ENCODE data around the gene CAPN11. TPM values are rescaled to one million over a fixed set of nuclear protein-coding genes. Genes with fewer than 3 reads are reported as not detected.

Gene CAPN11
- under 1 TPM in 1 of 5 experiments, not detected in 4; 0.66 TPM for total RNA-seq
- not detected for polyA plus RNA-seq
- total RNA-seq: 0.81 reads per million

DNA sequence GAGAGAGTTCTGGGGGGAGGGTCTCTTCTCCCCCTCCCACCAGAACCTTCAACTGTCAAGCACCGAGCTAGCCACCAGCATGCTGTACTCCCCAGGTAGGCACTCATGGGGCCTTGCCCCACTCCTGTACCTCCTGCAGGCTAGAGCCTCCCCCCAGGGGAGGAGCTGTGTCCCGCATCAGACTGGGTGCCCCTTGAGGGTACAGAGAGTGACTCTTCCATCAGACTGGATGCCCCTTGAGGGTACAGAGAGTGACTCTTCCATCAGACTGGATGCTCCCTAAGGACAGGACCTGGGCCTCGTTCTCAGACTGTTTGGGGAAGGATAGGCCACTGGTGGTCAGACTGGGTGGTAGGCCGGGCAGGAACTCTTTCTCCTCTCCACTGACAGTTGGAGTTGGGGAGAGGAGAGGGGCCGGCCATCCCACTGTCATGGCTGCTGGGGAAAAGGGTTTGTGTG lies at the start of gene CAPN11:
TSS of gene CAPN11 (plus strand) at position 51 of the 459 bp plus-strand sequence. CDS start at position 80, 29 bp downstream.
- Mint-ChIP-seq H3K27ac (no peak within 1 kb of the TSS), H3K4me1 (peaks cover 0 to 3% (median 0%) of the 10 kb centered on the region in 7 donors), H3K9me3 (no peaks in the 10 kb centered on the region), H3K36me3 (no peaks in the 10 kb centered on the region), H3K27me3 (peaks cover 0 to 9% (median 5%) of the 10 kb centered on the region in 5 donors), H3K4me3 (no peak within 1 kb of the TSS)
- no peaks in the 10 kb centered on the region for H3K27me3 ChIP-seq (ENCODE audit: control insufficient read depth in 2 of 2, insufficient read depth in 2 of 2, low read length in 2 of 2)
- H3K36me3 ChIP-seq (ENCODE audit: control insufficient read depth in 2 of 3, insufficient read depth in 3 of 3, low read length in 3 of 3): no peaks in the 10 kb centered on the region
- H3K9me3 ChIP-seq (ENCODE audit: control insufficient read depth in 2 of 3, low read length in 3 of 3): no peaks in the 10 kb centered on the region
- CTCF ChIA-PET: no interaction called here
- no peak for ATAC-seq
- H3K4me1 ChIP-seq (ENCODE audit: control insufficient read depth in 2 of 2, insufficient read depth in 2 of 2, low read length in 2 of 2): no peaks in the 10 kb centered on the region
- intact Hi-C loops (cut with micrococcal nuclease): no loop called here
- H3K4me3 ChIP-seq (ENCODE audit: low read length): no peak within 1 kb of the TSS
- POLR2A ChIA-PET: no interaction called here
- DNase-seq: no peak
- H3K27ac ChIP-seq (ENCODE audit: low read depth, low read length): no peak within 1 kb of the TSS

DNA sequence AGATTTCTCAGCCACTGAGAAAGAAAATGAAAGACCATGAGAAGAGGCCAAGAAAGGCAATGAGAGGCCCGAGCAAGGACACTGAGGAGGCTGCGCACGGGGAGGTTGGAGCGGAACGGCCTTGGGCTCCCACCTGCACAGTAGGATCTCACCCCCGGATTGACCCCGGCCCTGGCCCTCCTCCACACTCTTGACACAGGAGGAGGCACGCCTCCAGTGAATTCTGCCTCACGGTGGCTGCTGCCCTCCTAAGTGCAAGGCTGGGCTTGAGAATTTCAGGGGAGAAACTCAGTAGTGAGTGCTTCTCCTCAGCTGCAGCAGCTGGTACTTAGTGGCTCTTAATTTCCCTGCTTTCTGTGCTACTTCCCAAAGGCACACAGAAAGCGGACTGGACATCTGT lies 49.4 kb upstream of the CAPN11 start:
- DNase-seq: no peak
- Histone ChIP-seq H3K27me3 (ENCODE audit: control insufficient read depth in 2 of 2, insufficient read depth in 2 of 2, low read length in 2 of 2) (no peaks in the 10 kb centered on the region), H3K4me1 (ENCODE audit: control insufficient read depth in 2 of 2, insufficient read depth in 2 of 2, low read length in 2 of 2) (no peaks in the 10 kb centered on the region), H3K36me3 (ENCODE audit: control insufficient read depth in 2 of 3, insufficient read depth in 3 of 3, low read length in 3 of 3) (peaks cover 0 to 73% (median 6%) of the 10 kb centered on the region in 3 experiments), H3K27ac (ENCODE audit: low read depth, low read length) (no peak overlapping the region), H3K9me3 (ENCODE audit: control insufficient read depth in 2 of 3, low read length in 3 of 3) (no peaks in the 10 kb centered on the region), H3K4me3 (ENCODE audit: low read length) (no peak overlapping the region)
- ATAC-seq: no peak
- Mint-ChIP-seq H3K4me3 (no peak overlapping the region), H3K27me3 (no peaks in the 10 kb centered on the region), H3K4me1 (peaks cover 0 to 26% (median 5%) of the 10 kb centered on the region in 7 donors), H3K27ac (peak overlapping the region in 2 of 9 donors; percentile 9 to 38), H3K36me3 (peaks cover 10 to 45% (median 18%) of the 10 kb centered on the region in 5 donors), H3K9me3 (no peaks in the 10 kb centered on the region)
- CTCF ChIA-PET: interaction anchor here (1.3 kb wide), 1 partner anchor 386 kb away, joined by 3 read pairs; no protein-coding TSS in a partner anchor
- intact Hi-C loops (cut with micrococcal nuclease): no loop called here
- POLR2A ChIA-PET: no interaction called here

DNA sequence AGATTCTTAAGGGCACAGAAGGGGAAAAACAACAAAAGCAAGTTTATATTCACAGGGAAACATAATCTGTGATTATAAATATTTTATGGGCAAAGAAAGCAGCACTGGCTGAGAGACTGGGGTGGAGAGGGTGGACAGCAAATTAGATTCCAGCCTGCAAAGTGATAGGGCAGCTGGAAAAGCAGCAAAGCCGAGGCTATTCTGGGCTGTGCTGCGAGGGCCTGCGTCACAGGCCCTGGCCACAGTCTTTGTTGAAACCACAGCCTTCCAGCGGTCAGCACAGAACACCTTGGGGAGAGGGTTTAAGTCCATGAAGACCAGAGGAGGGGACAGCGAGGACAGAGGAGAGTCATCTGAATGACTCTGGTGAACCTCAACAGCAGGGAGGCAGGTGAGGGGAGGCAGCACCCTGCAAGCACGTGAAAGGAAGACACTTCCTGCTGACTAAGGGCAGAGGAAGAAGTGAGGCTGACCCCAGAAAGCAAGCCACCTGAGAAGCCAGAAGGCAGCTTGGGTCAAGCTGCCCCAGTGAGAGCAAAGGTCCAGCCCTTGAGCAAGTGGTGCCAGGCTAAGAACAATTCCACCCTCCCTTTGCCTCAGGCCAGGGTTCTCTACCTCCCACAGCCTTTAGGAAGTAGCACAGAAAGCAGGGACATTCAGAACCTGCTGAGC lies 48.5 kb upstream of the CAPN11 start:
- Mint-ChIP-seq H3K36me3 (peaks cover 10 to 47% (median 18%) of the 10 kb centered on the region in 5 donors), H3K4me3 (no peak overlapping the region), H3K27ac (peak overlapping the region in 5 of 9 donors; percentile 8 to 65 (median 46)), H3K27me3 (no peaks in the 10 kb centered on the region), H3K4me1 (peaks cover 0 to 28% (median 5%) of the 10 kb centered on the region in 7 donors), H3K9me3 (no peaks in the 10 kb centered on the region)
- ATAC-seq (no peak), DNase-seq (no peak)
- no peak overlapping the region for H3K27ac ChIP-seq (ENCODE audit: low read depth, low read length)
- H3K4me3 ChIP-seq (ENCODE audit: low read length): no peak overlapping the region
- H3K9me3 ChIP-seq (ENCODE audit: control insufficient read depth in 2 of 3, low read length in 3 of 3): no peaks in the 10 kb centered on the region
- intact Hi-C loops (cut with micrococcal nuclease): no loop called here
- H3K36me3 ChIP-seq (ENCODE audit: control insufficient read depth in 2 of 3, insufficient read depth in 3 of 3, low read length in 3 of 3): peaks cover 0 to 74% (median 6%) of the 10 kb centered on the region in 3 experiments
- no peaks in the 10 kb centered on the region for H3K27me3 ChIP-seq (ENCODE audit: control insufficient read depth in 2 of 2, insufficient read depth in 2 of 2, low read length in 2 of 2)
- POLR2A ChIA-PET: no interaction called here
- CTCF ChIA-PET: interaction anchor here (0.9 kb wide), 1 partner anchor 36 kb away, joined by 3 read pairs; no protein-coding TSS in a partner anchor
- H3K4me1 ChIP-seq (ENCODE audit: control insufficient read depth in 2 of 2, insufficient read depth in 2 of 2, low read length in 2 of 2): no peaks in the 10 kb centered on the region

DNA sequence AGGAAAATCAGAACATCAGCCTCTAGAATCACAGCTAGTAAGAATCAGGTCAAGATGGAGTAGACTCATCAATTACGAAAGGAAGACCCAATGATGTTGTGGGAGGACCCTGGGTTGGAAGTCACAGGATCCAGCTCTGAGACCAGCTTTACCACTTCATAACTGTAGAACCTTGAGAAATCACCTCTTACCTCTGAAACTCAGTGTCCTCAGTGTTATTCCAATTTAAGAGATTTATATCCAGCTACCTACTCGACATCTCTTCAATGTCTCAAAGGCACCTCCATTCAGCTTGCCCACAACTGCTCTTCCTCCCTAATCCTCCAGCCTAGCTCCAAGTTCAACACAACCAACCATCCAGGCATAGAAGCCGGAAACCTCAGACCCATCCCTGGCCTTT lies 47.7 kb upstream of the CAPN11 start:
- no peak overlapping the region for H3K27ac ChIP-seq (ENCODE audit: low read depth, low read length)
- H3K36me3 Mint-ChIP-seq: peaks cover 10 to 54% (median 20%) of the 10 kb centered on the region in 5 donors
- no peak for ATAC-seq
- H3K9me3 ChIP-seq (ENCODE audit: control insufficient read depth in 2 of 3, low read length in 3 of 3): no peaks in the 10 kb centered on the region
- POLR2A ChIA-PET: no interaction called here
- H3K9me3 Mint-ChIP-seq: no peaks in the 10 kb centered on the region
- no peak overlapping the region for H3K4me3 ChIP-seq (ENCODE audit: low read length)
- no peaks in the 10 kb centered on the region for H3K27me3 ChIP-seq (ENCODE audit: control insufficient read depth in 2 of 2, insufficient read depth in 2 of 2, low read length in 2 of 2)
- H3K36me3 ChIP-seq (ENCODE audit: control insufficient read depth in 2 of 3, insufficient read depth in 3 of 3, low read length in 3 of 3): peaks cover 0 to 75% (median 6%) of the 10 kb centered on the region in 3 experiments
- H3K4me1 Mint-ChIP-seq: peaks cover 5 to 34% (median 6%) of the 10 kb centered on the region in 7 donors
- CTCF ChIA-PET: interaction anchor here (0.9 kb wide), 1 partner anchor 37 kb away, joined by 3 read pairs; no protein-coding TSS in a partner anchor
- intact Hi-C loops (cut with micrococcal nuclease): no loop called here
- H3K27me3 Mint-ChIP-seq: no peaks in the 10 kb centered on the region
- peak overlapping the region in 2 of 9 donors; percentile 2 to 49 for H3K27ac Mint-ChIP-seq
- H3K4me1 ChIP-seq (ENCODE audit: control insufficient read depth in 2 of 2, insufficient read depth in 2 of 2, low read length in 2 of 2): peaks cover 0 to under 1% of the 10 kb centered on the region in 2 donors
- no peak overlapping the region for H3K4me3 Mint-ChIP-seq
- no peak for DNase-seq

DNA sequence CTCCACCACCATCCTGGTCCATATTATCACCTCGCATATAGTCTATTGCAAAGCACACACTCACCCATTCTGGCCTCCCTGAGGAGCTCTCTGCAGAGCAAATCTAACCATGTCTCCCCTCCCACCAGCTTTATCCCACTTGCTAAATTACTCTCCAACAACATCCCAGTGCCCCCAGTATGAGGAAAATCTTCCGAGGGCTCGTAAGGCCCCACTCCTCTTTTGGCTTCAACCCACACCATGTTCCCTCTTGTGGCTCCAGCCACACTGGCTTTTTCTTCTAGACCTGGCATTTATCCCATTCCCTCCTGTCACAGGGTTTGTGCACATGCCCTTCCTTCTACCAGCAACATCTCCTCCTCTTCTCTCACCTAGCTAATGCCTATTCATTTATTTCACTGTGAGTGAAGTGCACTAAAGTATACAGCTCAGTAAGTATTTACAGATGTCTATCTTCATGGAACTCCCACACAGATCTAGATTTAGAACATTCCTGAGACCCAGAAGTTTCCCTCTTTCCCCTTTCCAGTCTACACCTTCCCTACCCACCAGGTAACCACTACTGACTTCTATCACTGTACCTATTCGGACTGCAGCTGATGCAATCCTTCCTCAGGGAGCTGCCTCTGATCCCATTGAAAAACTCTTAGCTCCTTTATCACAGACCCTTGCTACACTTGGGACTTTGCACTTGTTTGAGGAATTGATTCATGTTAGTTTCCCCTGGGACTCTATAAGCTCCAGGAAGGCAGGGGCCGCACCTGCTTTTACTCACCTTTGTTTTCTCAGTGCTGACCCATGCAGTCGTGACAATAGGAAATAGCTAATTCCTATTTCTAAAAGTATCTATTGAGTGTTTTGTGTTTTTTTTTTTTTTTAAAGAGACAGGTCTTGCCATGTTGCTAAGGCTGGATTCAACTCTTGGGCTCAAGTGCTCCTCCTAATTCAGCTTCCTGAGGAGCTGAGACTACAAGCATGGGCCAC lies 46.9 kb upstream of the CAPN11 start:
- H3K4me1 Mint-ChIP-seq: peaks cover 10 to 34% (median 14%) of the 10 kb centered on the region in 7 donors
- ATAC-seq: no peak
- intact Hi-C loops (cut with micrococcal nuclease): no loop called here

DNA sequence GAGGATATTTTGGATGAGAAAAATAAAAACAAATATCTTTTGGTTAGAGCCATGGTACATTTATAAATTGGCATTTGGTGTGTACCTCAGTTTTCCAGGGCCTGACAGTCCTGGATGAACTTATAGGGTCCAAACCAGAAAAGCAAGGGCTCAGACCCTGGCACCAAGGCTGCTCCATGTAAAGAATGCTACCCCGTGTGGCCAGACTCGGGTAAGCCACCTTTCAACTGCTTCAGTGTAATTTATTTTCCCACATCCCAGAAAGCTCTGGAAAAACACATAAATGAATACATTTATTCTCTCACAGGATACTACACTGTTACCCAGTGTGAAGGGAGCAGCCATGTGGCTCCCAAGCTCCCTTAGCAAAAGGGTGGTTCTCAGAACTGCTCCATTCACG lies 45.2 kb upstream of the CAPN11 start:
- Mint-ChIP-seq H3K27ac (no peak overlapping the region), H3K36me3 (peaks cover 10 to 49% (median 20%) of the 10 kb centered on the region in 5 donors), H3K9me3 (no peaks in the 10 kb centered on the region), H3K4me3 (no peak overlapping the region), H3K27me3 (no peaks in the 10 kb centered on the region), H3K4me1 (peaks cover 18 to 46% (median 27%) of the 10 kb centered on the region in 7 donors)
- Histone ChIP-seq H3K27me3 (ENCODE audit: control insufficient read depth in 2 of 2, insufficient read depth in 2 of 2, low read length in 2 of 2) (no peaks in the 10 kb centered on the region), H3K9me3 (ENCODE audit: control insufficient read depth in 2 of 3, low read length in 3 of 3) (no peaks in the 10 kb centered on the region), H3K27ac (ENCODE audit: low read depth, low read length) (no peak overlapping the region), H3K4me1 (ENCODE audit: control insufficient read depth in 2 of 2, insufficient read depth in 2 of 2, low read length in 2 of 2) (peaks cover 0 to 5% of the 10 kb centered on the region in 2 donors), H3K4me3 (ENCODE audit: low read length) (no peak overlapping the region), H3K36me3 (ENCODE audit: control insufficient read depth in 2 of 3, insufficient read depth in 3 of 3, low read length in 3 of 3) (peaks cover 0 to 63% (median 6%) of the 10 kb centered on the region in 3 experiments)
- DNase-seq (no peak), ATAC-seq (no peak)
- intact Hi-C loops (cut with micrococcal nuclease): no loop called here
- ChIA-PET CTCF (no interaction called here), POLR2A (no interaction called here)

More for the DNA sequence above, 46.9 kb upstream of the CAPN11 start:
- ChIA-PET POLR2A (interaction anchor here (0.6 kb wide), 1 partner anchor 442 kb away, joined by 3 read pairs; no protein-coding TSS in a partner anchor), CTCF (interaction anchor here (0.9 kb wide), 1 partner anchor 37 kb away, joined by 3 read pairs; no protein-coding TSS in a partner anchor)
- H3K36me3 Mint-ChIP-seq: peaks cover 10 to 51% (median 19%) of the 10 kb centered on the region in 5 donors
- H3K27me3 ChIP-seq (ENCODE audit: control insufficient read depth in 2 of 2, insufficient read depth in 2 of 2, low read length in 2 of 2): no peaks in the 10 kb centered on the region
- no peak overlapping the region for H3K4me3 ChIP-seq (ENCODE audit: low read length)
- no peak for DNase-seq
- H3K9me3 ChIP-seq (ENCODE audit: control insufficient read depth in 2 of 3, low read length in 3 of 3): no peaks in the 10 kb centered on the region
- no peaks in the 10 kb centered on the region for H3K27me3 Mint-ChIP-seq
- H3K4me3 Mint-ChIP-seq: no peak overlapping the region
- H3K9me3 Mint-ChIP-seq: no peaks in the 10 kb centered on the region
- H3K4me1 ChIP-seq (ENCODE audit: control insufficient read depth in 2 of 2, insufficient read depth in 2 of 2, low read length in 2 of 2): peaks cover 0 to 5% of the 10 kb centered on the region in 2 donors
- no peak overlapping the region for H3K27ac ChIP-seq (ENCODE audit: low read depth, low read length)
- H3K27ac Mint-ChIP-seq: peak overlapping the region in 3 of 9 donors; percentile 2 to 51 (median 49)
- H3K36me3 ChIP-seq (ENCODE audit: control insufficient read depth in 2 of 3, insufficient read depth in 3 of 3, low read length in 3 of 3): peaks cover 0 to 74% (median 6%) of the 10 kb centered on the region in 3 experiments

Measured in naive thymus-derived CD4-positive, alpha-beta T cell (primary cell).